ENCODE data around the gene DDAH2.

Gene DDAH2

GRCh38 chr6:31687860-31688693 lies 41.0 kb downstream of the DDAH2 start:
- DNase-seq = no peak

GRCh38 chr6:31687321-31687720 lies 41.8 kb downstream of the DDAH2 start:
- no peak for DNase-seq

- DNase-seq = no peak
Observed at GRCh38 chr6:31686483-31686882, 42.6 kb downstream of the DDAH2 start.

GRCh38 chr6:31683591-31683990 lies 45.5 kb downstream of the DDAH2 start:
- no peak for DNase-seq

GRCh38 chr6:31681135-31681671 lies 47.9 kb downstream of the DDAH2 start:
- peak; percentile 59 for DNase-seq

- peak; percentile 75 for DNase-seq
Observed at GRCh38 chr6:31680226-31681134, 48.6 kb downstream of the DDAH2 start, which contains the start of gene LY6G5C. LY6G5C (minus strand) TSS chr6:31681067; CDS start chr6:31680373, 694 bp downstream.

- DNase-seq = no peak
Observed at GRCh38 chr6:31677955-31678354, 51.1 kb downstream of the DDAH2 start.
